ENCODE data around the gene CHTOP.

DNA sequence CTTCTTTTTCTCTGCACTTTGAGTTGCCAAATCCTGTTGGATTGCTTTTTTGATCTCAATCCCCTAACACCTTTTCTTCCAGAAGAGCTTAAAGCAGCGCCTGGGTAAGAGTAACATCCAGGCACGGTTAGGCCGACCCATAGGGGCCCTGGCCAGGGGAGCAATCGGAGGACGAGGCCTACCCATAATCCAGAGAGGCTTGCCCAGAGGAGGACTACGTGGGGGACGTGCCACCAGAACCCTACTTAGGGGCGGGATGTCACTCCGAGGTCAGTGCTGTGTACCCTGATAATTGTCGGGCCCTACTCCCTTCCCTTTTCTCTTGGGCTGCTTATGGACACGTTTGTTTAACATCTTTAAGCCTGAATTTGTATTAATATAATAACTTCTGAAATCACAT, 8.3 kb downstream of the CHTOP start:
- TF ChIP-seq ZNF423 (tag by site-specific recombination; IDR thresholded peaks at IDR 0.05) (no peak), ZNF585B (tag by site-specific recombination; IDR thresholded peaks at IDR 0.05) (no peak), ZNF473 (tag by site-specific recombination; IDR thresholded peaks at IDR 0.05) (no peak), ZNF174 (tag by site-specific recombination; IDR thresholded peaks at IDR 0.05) (no peak), ZNF19 (tag by site-specific recombination; IDR thresholded peaks at IDR 0.05; ENCODE audit: low read depth) (no peak), ZBTB21 (tag by site-specific recombination; IDR thresholded peaks at IDR 0.05) (no peak)
- TF ChIP-seq, protein P1, sequence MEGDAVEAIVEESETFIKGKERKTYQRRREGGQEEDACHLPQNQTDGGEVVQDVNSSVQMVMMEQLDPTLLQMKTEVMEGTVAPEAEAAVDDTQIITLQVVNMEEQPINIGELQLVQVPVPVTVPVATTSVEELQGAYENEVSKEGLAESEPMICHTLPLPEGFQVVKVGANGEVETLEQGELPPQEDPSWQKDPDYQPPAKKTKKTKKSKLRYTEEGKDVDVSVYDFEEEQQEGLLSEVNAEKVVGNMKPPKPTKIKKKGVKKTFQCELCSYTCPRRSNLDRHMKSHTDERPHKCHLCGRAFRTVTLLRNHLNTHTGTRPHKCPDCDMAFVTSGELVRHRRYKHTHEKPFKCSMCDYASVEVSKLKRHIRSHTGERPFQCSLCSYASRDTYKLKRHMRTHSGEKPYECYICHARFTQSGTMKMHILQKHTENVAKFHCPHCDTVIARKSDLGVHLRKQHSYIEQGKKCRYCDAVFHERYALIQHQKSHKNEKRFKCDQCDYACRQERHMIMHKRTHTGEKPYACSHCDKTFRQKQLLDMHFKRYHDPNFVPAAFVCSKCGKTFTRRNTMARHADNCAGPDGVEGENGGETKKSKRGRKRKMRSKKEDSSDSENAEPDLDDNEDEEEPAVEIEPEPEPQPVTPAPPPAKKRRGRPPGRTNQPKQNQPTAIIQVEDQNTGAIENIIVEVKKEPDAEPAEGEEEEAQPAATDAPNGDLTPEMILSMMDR (tag by site-specific recombination; IDR thresholded peaks at IDR 0.05) = no peak
- TF ChIP-seq, protein P2, sequence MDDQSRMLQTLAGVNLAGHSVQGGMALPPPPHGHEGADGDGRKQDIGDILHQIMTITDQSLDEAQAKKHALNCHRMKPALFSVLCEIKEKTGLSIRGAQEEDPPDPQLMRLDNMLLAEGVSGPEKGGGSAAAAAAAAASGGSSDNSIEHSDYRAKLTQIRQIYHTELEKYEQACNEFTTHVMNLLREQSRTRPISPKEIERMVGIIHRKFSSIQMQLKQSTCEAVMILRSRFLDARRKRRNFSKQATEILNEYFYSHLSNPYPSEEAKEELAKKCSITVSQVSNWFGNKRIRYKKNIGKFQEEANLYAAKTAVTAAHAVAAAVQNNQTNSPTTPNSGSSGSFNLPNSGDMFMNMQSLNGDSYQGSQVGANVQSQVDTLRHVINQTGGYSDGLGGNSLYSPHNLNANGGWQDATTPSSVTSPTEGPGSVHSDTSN (CRISPR knock-in tag; IDR thresholded peaks at IDR 0.05) = no peak
